Heart left ventricle (tissue), 13 donors: Measurements from ENCODE around the gene HSPA14.

Experiments
- POLR2A ChIP-seq, 2 donors: fragments of 450-650 bp; IDR thresholded peaks; one replicate each; pipeline ENCODE4 v1.6.1; 2017; ENCODE audit warnings: antibody characterized with exemption in 2 of 2, mild to moderate bottlenecking in 2 of 2, moderate library complexity in 2 of 2
- TF ChIP-seq, protein P1 (sequence below), 12 donors: fragments of 200-600 bp; sonication (generic) in 4 of 12; IDR thresholded peaks; one replicate each; pipeline versions ENCODE4 v1.5.0 to v1.8.0; 2018 to 2022; ENCODE audit warnings: antibody characterized with exemption in 12 of 12, mild to moderate bottlenecking in 5 of 12
- donor health status: ischemic (EF 13 %, LVEDD 7.1; RV severe dilation, severe dysfunction).
- donor health status: DM: no; HTN: yes; CAD: no.
- donor health status: DM: no; HTN: no; CAD: no.
- donor health status: ischemic (EF 25% LVEDD 6.9; RV normal size, moderate dysfunction).
- donor health status: ischemic (EF 25% LVEDD 5.7; RV mildly dilated, moderate dysfunction).
- donor health status: ischemic (EF 35%, LVEDD 5.7; RV mildly dilated, moderate dysfunction).
- donor health status: nonischemic (EF 11% LVEDD 7.7; RV severe dilation, severe dysfunction).
- donor health status: DM: yes; HTN: yes; CAD: no.
- donor health status: PGD.
- donor health status: ischemic (EF 29% LVEDD 5.4; RV normal size, mild dysfunction).
- donor health status: nonischemic (EF 23%, LVEDD 6.1; RV moderate dilation, normal function).

DNA sequence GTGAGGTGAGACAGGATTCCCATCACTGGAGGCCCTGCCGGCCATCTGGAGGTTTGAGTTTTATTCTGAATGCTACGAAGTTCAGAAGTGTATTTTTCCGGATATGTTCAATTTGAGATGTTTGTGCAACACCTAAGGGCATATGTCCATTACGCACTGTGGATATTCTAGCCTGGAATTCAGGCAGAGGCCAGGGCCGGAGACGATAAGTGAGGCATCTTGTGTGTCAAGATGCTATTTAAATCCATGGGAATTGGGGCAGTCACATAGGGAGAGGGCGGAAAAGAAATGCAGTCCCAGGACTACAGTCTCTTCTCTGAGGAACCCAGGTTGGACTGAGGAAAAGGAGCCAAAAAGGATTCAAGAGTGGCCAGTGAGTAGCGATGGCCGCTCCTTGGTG is 38.7 kb downstream of the HSPA14 start:
- TF ChIP-seq POLR2A (IDR thresholded peaks at IDR 0.05), result no peak
- TF ChIP-seq, protein P1, sequence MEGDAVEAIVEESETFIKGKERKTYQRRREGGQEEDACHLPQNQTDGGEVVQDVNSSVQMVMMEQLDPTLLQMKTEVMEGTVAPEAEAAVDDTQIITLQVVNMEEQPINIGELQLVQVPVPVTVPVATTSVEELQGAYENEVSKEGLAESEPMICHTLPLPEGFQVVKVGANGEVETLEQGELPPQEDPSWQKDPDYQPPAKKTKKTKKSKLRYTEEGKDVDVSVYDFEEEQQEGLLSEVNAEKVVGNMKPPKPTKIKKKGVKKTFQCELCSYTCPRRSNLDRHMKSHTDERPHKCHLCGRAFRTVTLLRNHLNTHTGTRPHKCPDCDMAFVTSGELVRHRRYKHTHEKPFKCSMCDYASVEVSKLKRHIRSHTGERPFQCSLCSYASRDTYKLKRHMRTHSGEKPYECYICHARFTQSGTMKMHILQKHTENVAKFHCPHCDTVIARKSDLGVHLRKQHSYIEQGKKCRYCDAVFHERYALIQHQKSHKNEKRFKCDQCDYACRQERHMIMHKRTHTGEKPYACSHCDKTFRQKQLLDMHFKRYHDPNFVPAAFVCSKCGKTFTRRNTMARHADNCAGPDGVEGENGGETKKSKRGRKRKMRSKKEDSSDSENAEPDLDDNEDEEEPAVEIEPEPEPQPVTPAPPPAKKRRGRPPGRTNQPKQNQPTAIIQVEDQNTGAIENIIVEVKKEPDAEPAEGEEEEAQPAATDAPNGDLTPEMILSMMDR (IDR thresholded peaks at IDR 0.05), result no peak
